Suprapubic skin (tissue), 4 donors: Measurements from ENCODE around the gene CD300E.

Experiments used
- EP300 ChIP-seq: sonication (generic); formaldehyde crosslinking; IDR thresholded peaks from one replicate; pipeline ENCODE4 v1.6.1; 2017; ENCODE audit warnings: antibody characterized with exemption
- POLR2AphosphoS5 ChIP-seq, 3 donors: sonication (generic); formaldehyde crosslinking; IDR thresholded peaks; one replicate each; pipeline ENCODE4 v1.6.1; 2017; ENCODE audit warnings: antibody characterized with exemption in 3 of 3
- TF ChIP-seq, protein P1 (sequence below), 2 donors: fragments of 200-600 bp in 1 of 2; fragments of 450-650 bp in 1 of 2; sonication (generic) in 1 of 2; IDR thresholded peaks; one replicate each; pipeline ENCODE4 v1.5.1; 2016 to 2019; ENCODE audit warnings: antibody characterized with exemption in 2 of 2, mild to moderate bottlenecking in 1 of 2, moderate library complexity in 1 of 2

DNA sequence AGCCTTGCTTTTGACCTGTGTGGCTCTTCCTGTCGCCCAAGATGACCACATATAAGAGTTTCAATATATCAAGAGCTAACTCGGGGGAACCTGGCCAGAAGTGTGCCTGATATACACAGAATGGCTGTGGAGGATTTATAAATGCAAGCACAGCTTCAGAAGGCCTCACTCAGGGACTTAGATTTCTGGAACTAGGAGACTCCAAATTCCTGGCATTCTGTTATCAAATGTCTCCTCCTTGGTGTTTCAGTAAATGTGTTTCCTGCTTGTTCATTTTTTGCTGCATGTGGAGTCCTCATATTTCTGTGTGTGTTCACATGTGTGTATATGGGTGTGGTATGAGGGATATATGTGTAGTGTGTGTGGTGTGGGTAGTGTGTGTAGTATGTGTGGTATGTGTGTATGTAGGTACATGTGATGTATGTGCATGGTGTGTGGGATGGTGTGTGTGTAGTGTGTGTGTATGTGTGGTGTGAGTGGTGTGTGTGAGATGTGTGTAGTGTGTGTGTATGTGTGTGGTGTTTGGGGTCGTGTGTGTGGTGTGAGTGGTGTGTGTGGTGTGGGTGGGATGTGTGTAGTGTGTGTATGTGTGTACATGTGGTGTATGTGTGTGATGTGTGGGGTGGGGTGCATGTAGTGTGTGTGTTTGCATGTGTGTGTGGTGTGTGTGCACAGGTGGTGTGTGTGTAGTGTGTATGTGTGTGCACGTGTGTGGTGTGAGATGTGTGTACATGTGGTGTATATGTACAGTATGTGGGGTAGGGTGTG lies 55.2 kb downstream of the CD300E start:
- TF ChIP-seq, protein P1, sequence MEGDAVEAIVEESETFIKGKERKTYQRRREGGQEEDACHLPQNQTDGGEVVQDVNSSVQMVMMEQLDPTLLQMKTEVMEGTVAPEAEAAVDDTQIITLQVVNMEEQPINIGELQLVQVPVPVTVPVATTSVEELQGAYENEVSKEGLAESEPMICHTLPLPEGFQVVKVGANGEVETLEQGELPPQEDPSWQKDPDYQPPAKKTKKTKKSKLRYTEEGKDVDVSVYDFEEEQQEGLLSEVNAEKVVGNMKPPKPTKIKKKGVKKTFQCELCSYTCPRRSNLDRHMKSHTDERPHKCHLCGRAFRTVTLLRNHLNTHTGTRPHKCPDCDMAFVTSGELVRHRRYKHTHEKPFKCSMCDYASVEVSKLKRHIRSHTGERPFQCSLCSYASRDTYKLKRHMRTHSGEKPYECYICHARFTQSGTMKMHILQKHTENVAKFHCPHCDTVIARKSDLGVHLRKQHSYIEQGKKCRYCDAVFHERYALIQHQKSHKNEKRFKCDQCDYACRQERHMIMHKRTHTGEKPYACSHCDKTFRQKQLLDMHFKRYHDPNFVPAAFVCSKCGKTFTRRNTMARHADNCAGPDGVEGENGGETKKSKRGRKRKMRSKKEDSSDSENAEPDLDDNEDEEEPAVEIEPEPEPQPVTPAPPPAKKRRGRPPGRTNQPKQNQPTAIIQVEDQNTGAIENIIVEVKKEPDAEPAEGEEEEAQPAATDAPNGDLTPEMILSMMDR (IDR thresholded peaks at IDR 0.05), result no peak
- TF ChIP-seq POLR2AphosphoS5 (IDR thresholded peaks at IDR 0.05) (no peak), EP300 (no peak)
